Measurements from ENCODE around the gene LRRC74A.
A peak's percentile ranks its signal among the peaks of the same experiment; 100 is the strongest.

Gene LRRC74A

GRCh38 chr14:76826122-76826521 lies at the start of gene LRRC74A:
Gene LRRC74A, plus strand, starts transcription at chr14:76826408. Its CDS starts 290 bp downstream, at chr14:76826698.
- no peak for DNase-seq

GRCh38 chr14:76776428-76777251 lies 49.6 kb upstream of the LRRC74A start:
- DNase-seq = no peak

- DNase-seq = no peak
Observed at GRCh38 chr14:76777721-76778120, 48.5 kb upstream of the LRRC74A start.

- no peak for DNase-seq
Observed at GRCh38 chr14:76778546-76779215, 47.5 kb upstream of the LRRC74A start.

- DNase-seq = no peak
Observed at GRCh38 chr14:76779221-76780057, 46.8 kb upstream of the LRRC74A start.

GRCh38 chr14:76780058-76780345 lies 46.2 kb upstream of the LRRC74A start:
- DNase-seq = no peak

GRCh38 chr14:76780360-76780759 lies 45.8 kb upstream of the LRRC74A start:
- DNase-seq = no peak

GRCh38 chr14:76780875-76781647 lies 45.1 kb upstream of the LRRC74A start:
- DNase-seq = no peak

- DNase-seq = no peak
Observed at GRCh38 chr14:76781648-76782051, 44.6 kb upstream of the LRRC74A start.

- DNase-seq = no peak
Observed at GRCh38 chr14:76782115-76782884, 43.9 kb upstream of the LRRC74A start.

- DNase-seq = no peak
Observed at GRCh38 chr14:76782885-76783566, 43.2 kb upstream of the LRRC74A start.

- DNase-seq = no peak
Observed at GRCh38 chr14:76784266-76784874, 41.8 kb upstream of the LRRC74A start.

- peak; percentile 75 for DNase-seq
Observed at GRCh38 chr14:76784881-76785280, 41.3 kb upstream of the LRRC74A start.

- DNase-seq = no peak
Observed at GRCh38 chr14:76786601-76787000, 39.6 kb upstream of the LRRC74A start.

GRCh38 chr14:76792422-76792821 lies 33.8 kb upstream of the LRRC74A start:
- no peak for DNase-seq

GRCh38 chr14:76793324-76793723 lies 32.9 kb upstream of the LRRC74A start:
- DNase-seq = no peak

- no peak for DNase-seq
Observed at GRCh38 chr14:76793956-76794355, 32.3 kb upstream of the LRRC74A start.

GRCh38 chr14:76806446-76806845 lies 19.8 kb upstream of the LRRC74A start:
- DNase-seq = no peak

- no peak for DNase-seq
Observed at GRCh38 chr14:76808011-76808410, 18.2 kb upstream of the LRRC74A start.

- no peak for DNase-seq
Observed at GRCh38 chr14:76808990-76809389, 17.2 kb upstream of the LRRC74A start.

- no peak for DNase-seq
Observed at GRCh38 chr14:76810525-76810924, 15.7 kb upstream of the LRRC74A start.
